HG03039 (cell line): Measurements from ENCODE around the gene DR1.
"Not testable (repeated sequence)": the region's sequence is repeated elsewhere in the genome, so short reads cannot be mapped to it uniquely, and the experiment has no call there.

ENCODE experiments used
- ATAC-seq: cut with Tn5 transposase; IDR thresholded peaks from one replicate; pipeline ENCODE4 v1.9.1; 2021; ENCODE audit warnings: mild to moderate bottlenecking, moderate library complexity; ENCODE audit not compliant: unreplicated experiment

Gene DR1

GRCh38 chr1:93374334-93375106 is 28.8 kb downstream of the DR1 start:
- no peak for ATAC-seq

- no peak for ATAC-seq
Measured at GRCh38 chr1:93384656-93385055, 38.9 kb downstream of the DR1 start.

DNA sequence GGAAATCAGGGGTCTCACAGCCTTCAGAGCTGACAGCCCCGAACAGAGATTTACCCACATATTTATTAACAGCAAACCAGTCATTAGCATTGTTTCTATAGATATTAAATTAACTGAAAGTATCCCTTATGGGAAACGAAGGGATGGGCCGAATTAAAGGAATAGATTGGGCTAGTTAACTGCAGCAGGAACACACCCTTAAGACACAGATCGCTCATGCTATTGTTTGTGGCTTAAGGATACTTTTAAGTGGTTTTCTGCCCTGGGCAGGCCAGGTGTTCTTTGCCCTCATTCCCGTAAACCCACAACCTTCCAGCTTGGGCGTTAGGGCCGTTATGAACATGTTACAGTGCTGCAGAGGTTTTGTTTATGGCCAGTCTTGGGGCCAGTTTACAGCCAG is 40.6 kb downstream of the DR1 start:
- ATAC-seq: not testable (repeated sequence)

DNA sequence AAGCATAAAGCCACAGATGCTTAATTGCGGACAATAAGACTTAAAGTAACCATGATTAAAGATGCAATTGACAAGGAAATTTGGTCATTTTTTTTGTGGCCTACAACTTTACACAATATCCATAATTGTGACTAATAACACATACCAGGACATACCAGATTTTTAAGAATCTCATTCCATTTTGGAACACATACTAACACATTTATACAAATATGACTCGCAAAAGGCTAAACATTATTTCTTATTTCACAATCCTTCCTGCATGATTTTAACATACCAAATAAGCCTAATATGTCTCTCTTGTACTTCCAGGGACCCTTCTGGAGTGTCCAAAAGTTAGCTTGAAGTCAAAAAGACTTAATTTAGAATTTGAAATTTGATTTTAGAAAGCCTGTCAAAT is 48.8 kb downstream of the DR1 start:
- no peak for ATAC-seq

- no peak for ATAC-seq
Measured at GRCh38 chr1:93395195-93395594, 49.5 kb downstream of the DR1 start.

DNA sequence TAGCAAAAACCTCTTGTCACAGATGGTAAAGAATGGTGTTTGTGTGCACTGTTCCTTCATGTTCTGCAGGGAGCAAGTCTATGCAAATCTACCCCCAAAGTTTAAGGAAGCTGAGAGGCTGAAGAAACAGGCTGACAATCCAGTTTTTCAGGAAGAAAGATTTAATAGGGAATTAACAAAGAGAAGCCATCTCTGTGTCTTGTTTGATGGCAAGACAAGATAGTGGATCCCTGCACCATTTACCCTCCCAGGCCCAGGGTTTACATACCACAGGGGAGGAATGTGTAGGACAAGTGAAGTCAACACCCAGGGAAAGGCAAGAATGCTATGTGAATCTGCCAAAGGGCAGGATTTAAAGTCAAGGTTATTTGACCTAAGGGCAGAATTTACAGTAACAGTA is 54.1 kb downstream of the DR1 start:
- no peak for ATAC-seq

GRCh38 chr1:93408203-93408602 is 62.5 kb downstream of the DR1 start:
- no peak for ATAC-seq

DNA sequence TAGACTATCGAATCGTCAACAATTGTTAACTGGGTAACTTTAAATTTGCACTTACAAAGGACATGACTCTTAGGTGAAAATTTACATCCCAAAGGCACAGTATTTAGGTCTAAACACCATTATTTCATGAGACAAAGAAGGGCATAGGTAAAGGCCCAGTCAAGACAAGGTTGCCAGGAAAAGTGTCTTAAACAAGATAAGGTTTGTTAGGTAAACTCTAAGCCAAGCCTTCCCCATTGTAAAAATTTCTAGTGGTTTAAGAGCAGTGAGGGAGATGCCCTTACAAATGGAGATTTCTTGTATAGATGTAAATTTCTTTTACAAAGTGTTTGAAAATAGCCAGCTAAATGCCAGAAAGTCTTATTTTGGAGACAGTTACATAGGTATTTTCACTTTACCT is 65.3 kb downstream of the DR1 start:
- no peak for ATAC-seq

DNA sequence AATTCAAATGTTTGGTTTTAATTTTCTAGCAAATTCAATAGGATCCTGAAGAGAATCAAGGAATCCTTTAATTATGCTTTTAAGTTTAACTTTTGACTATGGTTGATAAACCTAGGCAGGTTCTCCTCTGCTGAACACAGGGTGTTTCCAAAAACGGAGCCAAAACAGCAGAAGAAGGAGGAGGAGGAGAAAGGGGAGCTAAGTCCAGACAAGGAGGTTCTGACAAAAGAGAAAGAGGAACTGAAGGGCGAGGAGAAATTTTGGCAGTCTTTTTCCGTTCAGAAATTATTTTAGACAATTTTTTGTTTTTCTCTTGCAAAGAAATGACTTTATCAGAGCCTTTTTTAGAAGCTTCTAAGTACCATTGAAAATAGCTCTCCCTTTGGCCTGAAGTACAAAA is 69.0 kb downstream of the DR1 start:
- ATAC-seq: no peak

DNA sequence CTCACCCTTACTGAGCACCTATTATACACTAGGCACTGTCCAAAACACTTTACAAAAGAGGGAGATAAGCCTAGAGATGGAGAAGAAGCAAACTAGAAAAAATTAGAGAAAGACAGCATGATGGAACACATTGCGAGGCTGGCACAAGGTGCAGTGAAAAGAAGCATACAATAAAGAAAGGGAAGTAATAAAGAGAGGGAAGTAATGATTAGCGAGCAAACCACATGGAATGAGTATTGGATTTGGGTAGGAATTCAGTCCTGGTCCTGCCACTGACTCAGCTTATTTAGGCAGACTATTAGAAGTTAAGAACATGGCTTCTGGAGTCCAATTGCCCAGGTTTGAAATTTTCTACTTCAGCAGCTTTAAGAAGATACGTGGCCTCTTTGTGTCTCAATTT is 69.6 kb downstream of the DR1 start:
- ATAC-seq: no peak

- no peak for ATAC-seq
Measured at GRCh38 chr1:93416183-93416582, 70.5 kb downstream of the DR1 start.
